22Rv1 (cell line): ENCODE data around the gene SLC35B2.

ENCODE experiments used
- CTCF ChIP-seq: fragments of 450-650 bp; IDR thresholded peaks from 2 replicates; pipeline ENCODE4 v1.5.1; 2017; ENCODE audit warnings: mild to moderate bottlenecking
- ZFX ChIP-seq: fragments of 450-650 bp; IDR thresholded peaks from 2 replicates; pipeline ENCODE4 v1.6.1; 2017; ENCODE audit warnings: antibody characterized with exemption, borderline replicate concordance

- TF ChIP-seq CTCF (no peak), ZFX (no peak)
These were observed 12.7 kb upstream of the SLC35B2 start, which contains the start of gene TMEM151B for GRCh38 chr6:44269921-44270525.
